ENCODE measurements around the gene TMEM72. TPM values are rescaled to one million over a fixed set of nuclear protein-coding genes. Genes with fewer than 3 reads are reported as not detected.

The TMEM72 gene
- total RNA-seq, 1 donor from 2014 or later: not detected

GRCh38 chr10:44971434-44971833, 60.3 kb downstream of the TMEM72 start:
- Histone ChIP-seq H3K27me3 (ENCODE audit: control insufficient read depth, insufficient read depth, low read length) (no peaks in the 10 kb centered on the region), H3K36me3 (ENCODE audit: control insufficient read depth, insufficient read depth, low read length) (no peaks in the 10 kb centered on the region), H3K4me3 (ENCODE audit: low read depth, low read length) (no peak overlapping the region)
- DNase-seq (ENCODE audit: low read depth): no peak
- TF ChIP-seq, protein P1, sequence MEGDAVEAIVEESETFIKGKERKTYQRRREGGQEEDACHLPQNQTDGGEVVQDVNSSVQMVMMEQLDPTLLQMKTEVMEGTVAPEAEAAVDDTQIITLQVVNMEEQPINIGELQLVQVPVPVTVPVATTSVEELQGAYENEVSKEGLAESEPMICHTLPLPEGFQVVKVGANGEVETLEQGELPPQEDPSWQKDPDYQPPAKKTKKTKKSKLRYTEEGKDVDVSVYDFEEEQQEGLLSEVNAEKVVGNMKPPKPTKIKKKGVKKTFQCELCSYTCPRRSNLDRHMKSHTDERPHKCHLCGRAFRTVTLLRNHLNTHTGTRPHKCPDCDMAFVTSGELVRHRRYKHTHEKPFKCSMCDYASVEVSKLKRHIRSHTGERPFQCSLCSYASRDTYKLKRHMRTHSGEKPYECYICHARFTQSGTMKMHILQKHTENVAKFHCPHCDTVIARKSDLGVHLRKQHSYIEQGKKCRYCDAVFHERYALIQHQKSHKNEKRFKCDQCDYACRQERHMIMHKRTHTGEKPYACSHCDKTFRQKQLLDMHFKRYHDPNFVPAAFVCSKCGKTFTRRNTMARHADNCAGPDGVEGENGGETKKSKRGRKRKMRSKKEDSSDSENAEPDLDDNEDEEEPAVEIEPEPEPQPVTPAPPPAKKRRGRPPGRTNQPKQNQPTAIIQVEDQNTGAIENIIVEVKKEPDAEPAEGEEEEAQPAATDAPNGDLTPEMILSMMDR (IDR thresholded peaks at IDR 0.05; ENCODE audit: insufficient read depth, low read length, poor library complexity, severe bottlenecking): no peak

- no peaks in the 10 kb centered on the region for H3K36me3 ChIP-seq (ENCODE audit: control insufficient read depth, insufficient read depth, low read length)
- no peak for DNase-seq (ENCODE audit: low read depth)
- no peaks in the 10 kb centered on the region for H3K27me3 ChIP-seq (ENCODE audit: control insufficient read depth, insufficient read depth, low read length)
- no peak overlapping the region for H3K4me3 ChIP-seq (ENCODE audit: low read depth, low read length)
- TF ChIP-seq, protein P1 (IDR thresholded peaks at IDR 0.05; ENCODE audit: insufficient read depth, low read length, poor library complexity, severe bottlenecking): no peak
Measured at GRCh38 chr10:44971935-44972757, 61.0 kb downstream of the TMEM72 start.

DNA sequence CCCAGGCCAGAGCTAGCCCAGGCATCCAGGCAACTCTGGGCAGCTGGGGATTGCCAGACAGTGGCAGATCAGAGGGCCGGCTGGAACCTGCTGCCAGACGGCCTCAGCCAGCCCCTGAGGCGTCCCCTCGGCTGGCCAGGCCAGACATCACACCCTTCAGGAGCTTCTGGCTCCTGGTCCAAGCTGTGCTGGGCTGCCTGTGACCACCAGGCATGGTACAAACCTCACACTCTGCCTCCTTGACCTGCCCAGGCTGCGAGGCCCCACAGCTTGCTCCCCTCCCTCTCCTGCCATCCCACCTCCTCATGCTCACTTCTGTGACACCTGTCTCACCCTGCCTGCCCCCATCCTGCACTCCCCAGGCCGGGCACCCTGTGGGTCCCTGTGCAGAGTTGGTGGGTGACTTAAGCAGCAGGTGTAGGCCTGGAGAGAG, 61.8 kb downstream of the TMEM72 start:
- TF ChIP-seq, protein P1 (IDR thresholded peaks at IDR 0.05; ENCODE audit: insufficient read depth, low read length, poor library complexity, severe bottlenecking): no peak
- no peak overlapping the region for H3K4me3 ChIP-seq (ENCODE audit: low read depth, low read length)
- DNase-seq (ENCODE audit: low read depth): no peak
- no peaks in the 10 kb centered on the region for H3K36me3 ChIP-seq (ENCODE audit: control insufficient read depth, insufficient read depth, low read length)
- H3K27me3 ChIP-seq (ENCODE audit: control insufficient read depth, insufficient read depth, low read length): no peaks in the 10 kb centered on the region

GRCh38 chr10:44973323-44974081, 62.4 kb downstream of the TMEM72 start:
- no peaks in the 10 kb centered on the region for H3K36me3 ChIP-seq (ENCODE audit: control insufficient read depth, insufficient read depth, low read length)
- H3K4me3 ChIP-seq (ENCODE audit: low read depth, low read length): no peak overlapping the region
- no peaks in the 10 kb centered on the region for H3K27me3 ChIP-seq (ENCODE audit: control insufficient read depth, insufficient read depth, low read length)
- DNase-seq (ENCODE audit: low read depth): no peak
- TF ChIP-seq, protein P1 (IDR thresholded peaks at IDR 0.05; ENCODE audit: insufficient read depth, low read length, poor library complexity, severe bottlenecking): no peak

- Histone ChIP-seq H3K27me3 (ENCODE audit: control insufficient read depth, insufficient read depth, low read length) (no peaks in the 10 kb centered on the region), H3K36me3 (ENCODE audit: control insufficient read depth, insufficient read depth, low read length) (no peaks in the 10 kb centered on the region), H3K4me3 (ENCODE audit: low read depth, low read length) (no peak overlapping the region)
- TF ChIP-seq, protein P1 (IDR thresholded peaks at IDR 0.05; ENCODE audit: insufficient read depth, low read length, poor library complexity, severe bottlenecking): no peak
- no peak for DNase-seq (ENCODE audit: low read depth)
Measured at GRCh38 chr10:44974082-44974627, 63.0 kb downstream of the TMEM72 start.
